Caco-2 (cell line): ENCODE data around the gene MRFAP1L1. TPM values are rescaled to one million over a fixed set of nuclear protein-coding genes. Genes with fewer than 3 reads are reported as not detected.

Source experiments
- BruUV-seq: library from RNA; stranded (reverse); fragments of 400-500 nt; replicated peaks from 2 replicates; lab custom pipeline; 2021; lab: Mats Ljungman, UMichigan
- CTCF ChIA-PET: fragments of 300-600 bp; sonication (Branson Sonifier 250); formaldehyde crosslinking; loops from one replicate; lab custom pipeline; 2022; ENCODE audit warnings: antibody characterized with exemption; lab: Charles Lee
- POLR2A ChIA-PET: fragments of 300-600 bp; sonication (Branson Sonifier 250); formaldehyde crosslinking; loops from one replicate; lab custom pipeline; 2022; ENCODE audit warnings: antibody characterized with exemption; lab: Charles Lee
- DNase-seq, 2 experiments: peaks; one replicate each; pipeline versions ENCODE4 v3.0.0 to v3.0.0-alpha.2; 2020 to 2022
- H3K27me3 ChIP-seq: replicated peaks from 2 replicates; pipeline ENCODE4 v1.6.0; 2011; ENCODE audit warnings: low read length; ENCODE audit not compliant: control insufficient read depth, insufficient read depth
- H3K36me3 ChIP-seq: 2 replicates; pipeline ENCODE4 v1.5.1; 2011; ENCODE audit warnings: low read length; ENCODE audit not compliant: control insufficient read depth, insufficient read depth
- H3K4me1 ChIP-seq: fragments of 250-450 bp; sonication (Bioruptor Pico); 2 replicates; pipeline ENCODE4 v1.5.1; 2020; ENCODE audit warnings: mild to moderate bottlenecking
- H3K4me3 ChIP-seq: 2 replicates; pipeline ENCODE4 v1.5.1; 2011; ENCODE audit warnings: low read depth, mild to moderate bottlenecking, control low read depth, low read length
- H3K9me3 ChIP-seq: fragments of 250-450 bp; sonication (Bioruptor Pico); 2 replicates; pipeline ENCODE4 v1.5.1; 2020; ENCODE audit warnings: mild to moderate bottlenecking, moderate library complexity
- H3K27ac Mint-ChIP-seq: one replicate; pipeline ENCODE4 v1.8.0; 2022; ENCODE audit warnings: mixed read lengths; ENCODE audit not compliant: unreplicated experiment
- H3K27me3 Mint-ChIP-seq: one replicate; pipeline ENCODE4 v1.8.0; 2022; ENCODE audit warnings: mixed read lengths; ENCODE audit not compliant: insufficient read depth, unreplicated experiment
- H3K36me3 Mint-ChIP-seq: one replicate; pipeline ENCODE4 v1.8.0; 2022; ENCODE audit warnings: mild to moderate bottlenecking, mixed read lengths; ENCODE audit not compliant: insufficient read depth, unreplicated experiment
- H3K4me1 Mint-ChIP-seq: one replicate; pipeline ENCODE4 v1.8.0; 2022; ENCODE audit warnings: low read depth, mixed read lengths; ENCODE audit not compliant: unreplicated experiment
- H3K4me3 Mint-ChIP-seq: one replicate; pipeline ENCODE4 v1.8.0; 2022; ENCODE audit warnings: mild to moderate bottlenecking, moderate library complexity, mixed read lengths; ENCODE audit not compliant: unreplicated experiment
- H3K9me3 Mint-ChIP-seq: one replicate; pipeline ENCODE4 v1.8.0; 2022; ENCODE audit warnings: mixed read lengths; ENCODE audit not compliant: unreplicated experiment
- CTCF ChIP-seq, 2 experiments: fragments of 200-600 bp in 1 of 2; IDR thresholded peaks; 1 replicate in 1 of 2; 2 replicates in 1 of 2; pipeline versions ENCODE4 v1.5.1 to v1.8.0; 2011 to 2022; ENCODE audit warnings: antibody characterized with exemption in 1 of 2, control low read depth in 1 of 2, inconsistent platforms in 1 of 2, low read depth in 1 of 2, low read length in 1 of 2, mild to moderate bottlenecking in 1 of 2, moderate library complexity in 1 of 2; ENCODE audit not compliant: insufficient read depth in 1 of 2, severe bottlenecking in 1 of 2, unreplicated experiment in 1 of 2
- intact Hi-C: fragments of 100-400 bp; cut with micrococcal nuclease; formaldehyde crosslinking; loops from one replicate; pipeline ENCODE4 v1.10.0; 2022; ENCODE audit not compliant: unreplicated experiment
- total RNA-seq: library from RNA; stranded (reverse); gene quantifications from 2 replicates; pipeline ENCODE4 v1.2.3, GENCODE V29; 2022

The MRFAP1L1 gene
- total RNA-seq, 1 experiment from 2014 or later: 47.5 TPM

GRCh38 chr4:6682862-6683590, 26.6 kb downstream of the MRFAP1L1 start:
- ChIA-PET POLR2A (no interaction called here), CTCF (interaction anchor here (0.6 to 1.7 kb wide), 2 partner anchors 13 to 16 kb away, joined by 4 read pairs; no protein-coding TSS in a partner anchor)
- Mint-ChIP-seq H3K27ac (no peak overlapping the region), H3K4me1 (peaks cover 12% of the 10 kb centered on the region), H3K27me3 (no peaks in the 10 kb centered on the region), H3K4me3 (no peak overlapping the region), H3K9me3 (no peaks in the 10 kb centered on the region), H3K36me3 (peaks cover 5% of the 10 kb centered on the region)
- no peaks in the 10 kb centered on the region for H3K9me3 ChIP-seq
- TF ChIP-seq CTCF (IDR thresholded peaks at IDR 0.05; ENCODE audit: insufficient read depth in 1 of 2, low read depth in 1 of 2, low read length in 1 of 2, severe bottlenecking in 1 of 2, unreplicated experiment in 1 of 2): no peak
- peaks cover 8% of the 10 kb centered on the region for H3K4me1 ChIP-seq
- H3K36me3 ChIP-seq: no peaks in the 10 kb centered on the region
- no TSS peak for BruUV-seq
- H3K27me3 ChIP-seq: no peaks in the 10 kb centered on the region
- no peak for DNase-seq
- intact Hi-C loops: loop anchor here (10.0 kb wide), 1 partner anchor 58 kb away; no protein-coding TSS in a partner anchor
- H3K4me3 ChIP-seq: no peak overlapping the region

- Mint-ChIP-seq H3K4me3 (no peak overlapping the region), H3K9me3 (no peaks in the 10 kb centered on the region), H3K4me1 (peaks cover 9% of the 10 kb centered on the region), H3K27ac (no peak overlapping the region), H3K36me3 (peaks cover 16% of the 10 kb centered on the region), H3K27me3 (no peaks in the 10 kb centered on the region)
- intact Hi-C loops: loop anchor here (10.0 kb wide), 1 partner anchor 56 kb away; no protein-coding TSS in a partner anchor
- ChIA-PET CTCF (interaction anchor here (1.3 kb wide), 1 partner anchor 9 kb away, joined by 4 read pairs; no protein-coding TSS in a partner anchor), POLR2A (no interaction called here)
- no peak overlapping the region for H3K4me3 ChIP-seq
- peaks cover under 1% of the 10 kb centered on the region for H3K36me3 ChIP-seq
- peaks cover 2% of the 10 kb centered on the region; the same call in 1 of the 2 replicates for H3K4me1 ChIP-seq
- BruUV-seq: no TSS peak
- no peaks in the 10 kb centered on the region for H3K27me3 ChIP-seq
- no peak for DNase-seq
- TF ChIP-seq CTCF (IDR thresholded peaks at IDR 0.05; ENCODE audit: insufficient read depth in 1 of 2, low read depth in 1 of 2, low read length in 1 of 2, severe bottlenecking in 1 of 2, unreplicated experiment in 1 of 2): no peak
- no peaks in the 10 kb centered on the region for H3K9me3 ChIP-seq
Measured at GRCh38 chr4:6681191-6681590, 28.5 kb downstream of the MRFAP1L1 start.

GRCh38 chr4:6680372-6681034, 29.2 kb downstream of the MRFAP1L1 start:
- peaks cover 9% of the 10 kb centered on the region for H3K4me1 ChIP-seq
- H3K36me3 ChIP-seq: peaks cover 4% of the 10 kb centered on the region
- CTCF ChIA-PET: interaction anchor here (1.3 kb wide), 1 partner anchor 10 kb away, joined by 4 read pairs; no protein-coding TSS in a partner anchor
- no peaks in the 10 kb centered on the region for H3K9me3 Mint-ChIP-seq
- peaks cover 12% of the 10 kb centered on the region for H3K4me1 Mint-ChIP-seq
- peaks cover 22% of the 10 kb centered on the region for H3K36me3 Mint-ChIP-seq
- POLR2A ChIA-PET: no interaction called here
- DNase-seq: peak in 1 of 2 experiments; percentile 43
- no peaks in the 10 kb centered on the region for H3K9me3 ChIP-seq
- intact Hi-C loops: loop anchor here (10.0 kb wide), 1 partner anchor 56 kb away; no protein-coding TSS in a partner anchor
- peak; percentile 18 to 22 for TF ChIP-seq CTCF (IDR thresholded peaks at IDR 0.05; ENCODE audit: insufficient read depth in 1 of 2, low read depth in 1 of 2, low read length in 1 of 2, severe bottlenecking in 1 of 2, unreplicated experiment in 1 of 2)
- no peak overlapping the region for H3K4me3 ChIP-seq
- H3K27ac Mint-ChIP-seq: no peak overlapping the region
- no peaks in the 10 kb centered on the region for H3K27me3 ChIP-seq
- H3K4me3 Mint-ChIP-seq: no peak overlapping the region
- H3K27me3 Mint-ChIP-seq: no peaks in the 10 kb centered on the region
- BruUV-seq: no TSS peak
